Activated T-cell treated with anti-CD3 and anti-CD28 coated beads, Interleukin-2, amount 50 U/mL, for 1 hour (primary cell): Measurements from ENCODE around the gene SPRR2B.
"Not testable (repeated sequence)": the region's sequence is repeated elsewhere in the genome, so short reads cannot be mapped to it uniquely, and the experiment has no call there.

Experiments
- DNase-seq: peaks from one replicate; pipeline ENCODE4 v3.0.0-alpha.2; 2020

Gene SPRR2B

DNA sequence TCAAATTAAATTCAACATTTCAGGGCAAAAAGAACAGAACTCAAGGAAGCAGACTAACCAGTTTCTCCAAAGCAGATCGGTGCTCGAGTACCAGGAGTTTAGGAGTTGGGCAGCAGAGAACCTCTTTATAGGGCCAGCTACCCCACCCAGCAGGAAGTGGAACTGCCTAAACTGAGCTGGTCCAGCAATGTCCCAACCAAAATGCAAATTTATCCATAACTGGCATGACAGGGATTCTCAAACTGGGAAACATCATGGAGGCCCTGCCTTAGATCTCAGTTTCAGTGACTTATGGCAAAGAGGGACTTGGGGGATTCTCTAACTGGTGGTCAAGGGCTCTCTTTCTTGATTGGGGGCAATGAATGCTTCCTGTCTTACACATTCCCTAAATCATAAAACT, at the start of gene SPRR2B:
Gene SPRR2B (minus strand): TSS at position 101 of the 400 bp plus-strand sequence. CDS start 772 bp downstream, outside the sequence.
- no peak for DNase-seq

DNA sequence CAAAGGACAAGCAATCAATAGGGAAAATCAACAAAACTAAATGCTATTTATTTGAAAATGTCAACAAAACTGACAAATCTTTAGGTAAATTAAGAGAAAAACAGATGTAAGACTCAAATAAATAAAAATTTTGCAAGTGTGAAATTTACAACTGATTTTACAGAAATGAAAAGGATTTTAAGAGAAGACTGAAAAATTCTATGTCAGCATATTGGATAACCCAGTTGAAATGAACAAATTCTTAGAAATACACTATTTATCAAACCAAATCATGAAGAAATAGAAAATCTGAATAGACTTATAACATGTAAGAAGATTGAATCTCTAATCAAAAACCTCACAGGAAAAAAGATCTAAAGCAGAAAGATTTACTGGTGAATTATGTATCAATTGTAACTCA, 49.5 kb upstream of the SPRR2B start:
- DNase-seq, result no peak

DNA sequence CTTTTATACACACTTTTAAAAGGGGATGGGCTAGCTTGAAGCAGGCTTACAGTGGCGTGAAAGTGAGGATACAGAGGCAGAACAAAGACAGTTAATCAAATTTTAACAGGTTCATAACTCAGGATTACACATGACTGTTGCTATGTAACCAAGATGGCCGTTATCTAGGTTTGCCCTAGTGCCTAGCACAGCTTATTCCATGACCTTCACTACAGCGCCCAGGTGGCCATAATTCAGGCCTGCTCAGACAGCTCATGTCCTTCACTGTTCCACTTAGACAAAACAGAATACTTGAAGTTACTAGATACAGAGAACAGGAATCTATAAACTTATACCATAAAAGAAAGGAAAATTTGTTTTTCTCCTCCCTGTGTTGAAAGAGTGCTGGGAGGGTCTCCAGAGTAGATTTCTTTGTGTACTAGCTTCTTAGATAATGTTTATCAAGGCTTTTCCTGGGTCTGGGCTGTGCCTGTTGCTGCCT, 48.1 kb upstream of the SPRR2B start:
- no peak for DNase-seq

DNA sequence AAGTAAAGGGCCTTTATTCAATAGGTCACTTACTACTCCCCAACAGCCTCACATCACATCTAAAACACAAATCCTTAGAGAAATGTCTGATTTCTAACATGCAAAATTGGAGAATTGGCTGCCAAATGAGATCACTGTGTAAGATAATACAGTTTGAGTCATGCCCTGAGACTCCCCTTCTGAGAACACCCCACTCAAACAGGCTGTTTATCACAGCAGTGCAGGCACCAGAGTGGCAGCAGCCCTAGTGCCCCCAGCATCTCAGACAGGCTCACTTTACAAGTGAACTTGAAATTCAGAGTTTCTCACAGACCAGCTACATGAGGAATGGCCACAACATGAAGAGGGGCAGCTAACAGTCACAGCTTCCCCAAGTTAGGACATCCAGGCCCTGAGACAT, 43.9 kb upstream of the SPRR2B start:
- DNase-seq, result not testable (repeated sequence)

DNA sequence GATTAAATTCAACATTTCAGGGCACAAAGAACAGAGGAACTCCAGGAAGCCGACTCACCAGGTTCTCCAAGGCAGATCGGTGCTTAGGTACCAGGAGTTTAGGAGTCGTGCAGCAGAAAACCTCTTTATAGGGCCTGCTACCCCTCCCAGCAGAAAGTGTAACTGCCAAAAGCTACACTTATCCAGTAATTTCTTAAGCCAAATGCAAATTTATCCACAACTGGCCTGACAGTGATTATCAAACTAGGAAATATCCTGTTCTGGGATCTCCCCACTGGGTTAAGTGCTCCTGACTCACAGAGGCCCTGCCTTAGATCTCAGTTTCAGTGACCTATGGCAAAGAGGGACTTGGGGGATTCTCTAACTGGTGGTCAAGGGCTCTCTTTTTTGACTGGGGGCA, 42.0 kb upstream of the SPRR2B start, which contains the start of gene SPRR2F:
Gene SPRR2F (minus strand): TSS at position 101 of the 400 bp plus-strand sequence. CDS start 783 bp downstream, outside the sequence.
- DNase-seq, result no peak

GRCh38 chr1:153112454-153112853, 41.0 kb upstream of the SPRR2B start:
- DNase-seq, result not testable (repeated sequence)

DNA sequence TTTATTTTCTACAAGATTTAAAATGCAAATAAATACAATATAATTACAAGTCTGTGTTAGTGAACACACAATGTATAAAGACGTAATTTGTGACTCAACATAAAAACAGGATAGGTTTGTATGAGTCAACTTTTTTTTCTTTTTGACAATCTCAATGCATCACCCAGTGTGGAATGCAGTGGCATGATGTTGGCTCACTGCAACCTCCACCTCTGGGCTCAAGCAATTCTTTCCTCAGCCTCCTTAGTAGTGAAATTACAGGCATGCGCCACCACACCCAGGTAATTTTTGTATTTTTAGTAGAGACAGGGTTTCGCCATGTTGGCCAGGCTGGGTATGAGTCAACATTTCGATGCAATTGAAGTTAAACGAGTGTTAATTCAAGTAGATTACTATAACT, 28.8 kb upstream of the SPRR2B start:
- no peak for DNase-seq

DNA sequence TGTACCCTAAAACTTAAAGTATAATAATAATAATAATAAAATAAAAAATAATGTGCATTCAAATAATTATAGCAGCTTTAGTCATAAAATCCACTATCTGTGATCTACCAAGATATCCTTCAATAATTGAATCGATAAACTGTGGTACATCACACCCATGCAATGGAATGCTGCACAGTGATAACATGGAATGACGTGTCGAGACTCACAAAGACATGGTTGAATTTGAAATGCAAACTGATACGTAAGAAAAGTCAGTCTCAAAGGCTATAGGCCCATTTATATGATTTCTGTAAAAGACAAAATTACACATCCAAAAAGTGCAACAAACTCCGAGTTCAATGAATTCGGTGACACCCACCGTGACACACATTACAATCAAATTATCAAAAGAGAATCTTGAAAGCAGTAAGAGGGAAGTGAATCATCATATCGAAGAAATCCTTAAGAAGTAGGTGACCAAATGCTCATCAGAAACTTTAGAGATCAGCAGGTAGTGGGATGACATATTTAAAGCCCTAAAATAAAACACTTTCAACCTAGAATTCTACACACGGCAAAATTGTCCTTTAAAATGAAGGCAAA, 28.1 kb upstream of the SPRR2B start:
- DNase-seq, result no peak

GRCh38 chr1:153095764-153096163, 24.4 kb upstream of the SPRR2B start:
- no peak for DNase-seq

DNA sequence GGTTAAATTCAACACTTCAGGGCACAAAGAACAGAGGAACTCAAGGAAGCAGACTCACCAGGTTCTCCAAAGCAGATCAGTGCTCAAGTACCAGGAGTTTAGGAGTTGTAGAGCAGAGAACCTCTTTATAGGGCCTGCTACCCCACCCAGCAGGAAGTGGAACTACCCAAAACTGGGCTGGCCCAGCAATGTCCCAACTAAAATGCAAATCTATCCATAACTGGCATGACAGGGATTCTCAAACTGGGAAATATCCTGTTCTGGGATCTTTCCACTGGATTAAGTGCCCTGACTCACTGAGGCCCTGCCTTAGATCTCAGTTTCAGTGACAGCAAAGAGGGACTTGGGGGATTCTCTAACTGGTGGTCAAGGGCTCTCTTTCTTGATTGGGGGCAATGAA, 23.0 kb upstream of the SPRR2B start, which contains the start of gene SPRR2E:
Gene SPRR2E (minus strand): TSS at position 101 of the 400 bp plus-strand sequence. CDS start 775 bp downstream, outside the sequence.
- DNase-seq, result no peak

DNA sequence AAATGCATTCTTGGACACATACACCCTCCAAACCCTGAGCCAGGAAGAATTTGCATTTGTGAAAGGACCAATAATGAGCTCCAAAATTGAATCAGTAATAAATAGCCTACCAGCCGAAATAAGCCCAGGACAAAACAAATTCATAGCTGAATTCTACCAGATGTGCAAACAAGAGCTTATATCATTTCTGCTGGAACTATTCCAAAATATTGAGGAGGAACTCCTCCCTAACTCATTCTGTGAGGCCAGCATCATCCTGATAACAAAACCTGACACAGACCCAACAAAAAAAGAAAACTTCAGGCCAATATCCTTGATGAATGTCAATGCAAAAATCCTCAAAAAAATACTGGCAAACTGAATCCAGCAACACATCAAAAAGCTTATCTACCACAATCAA, 16.2 kb upstream of the SPRR2B start:
- no peak for DNase-seq

- no peak for DNase-seq
Observed at GRCh38 chr1:153081736-153082135, 10.3 kb upstream of the SPRR2B start.

GRCh38 chr1:153072806-153073726, 1.7 kb upstream of the SPRR2B start:
- DNase-seq, result no peak

DNA sequence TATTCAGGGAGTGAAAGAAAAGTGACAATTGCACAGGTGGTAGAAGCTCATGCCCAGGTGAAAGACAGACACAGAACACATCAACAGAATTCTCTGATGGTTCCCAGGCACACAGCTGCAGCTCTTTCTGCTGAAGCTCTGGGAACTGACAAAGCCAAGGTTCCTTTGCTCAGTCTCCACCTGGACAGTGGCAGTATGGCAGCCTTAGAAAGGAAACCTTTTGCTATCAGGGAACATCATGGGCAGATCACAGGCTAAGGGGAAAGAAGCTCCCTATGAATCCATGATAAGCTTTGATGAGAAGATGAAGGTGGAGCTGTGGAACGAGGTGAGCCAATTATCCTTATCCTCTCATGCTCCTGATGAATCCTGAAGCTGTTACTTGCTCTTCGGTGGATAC, 1.2 kb downstream of the SPRR2B start:
- DNase-seq, result no peak

DNA sequence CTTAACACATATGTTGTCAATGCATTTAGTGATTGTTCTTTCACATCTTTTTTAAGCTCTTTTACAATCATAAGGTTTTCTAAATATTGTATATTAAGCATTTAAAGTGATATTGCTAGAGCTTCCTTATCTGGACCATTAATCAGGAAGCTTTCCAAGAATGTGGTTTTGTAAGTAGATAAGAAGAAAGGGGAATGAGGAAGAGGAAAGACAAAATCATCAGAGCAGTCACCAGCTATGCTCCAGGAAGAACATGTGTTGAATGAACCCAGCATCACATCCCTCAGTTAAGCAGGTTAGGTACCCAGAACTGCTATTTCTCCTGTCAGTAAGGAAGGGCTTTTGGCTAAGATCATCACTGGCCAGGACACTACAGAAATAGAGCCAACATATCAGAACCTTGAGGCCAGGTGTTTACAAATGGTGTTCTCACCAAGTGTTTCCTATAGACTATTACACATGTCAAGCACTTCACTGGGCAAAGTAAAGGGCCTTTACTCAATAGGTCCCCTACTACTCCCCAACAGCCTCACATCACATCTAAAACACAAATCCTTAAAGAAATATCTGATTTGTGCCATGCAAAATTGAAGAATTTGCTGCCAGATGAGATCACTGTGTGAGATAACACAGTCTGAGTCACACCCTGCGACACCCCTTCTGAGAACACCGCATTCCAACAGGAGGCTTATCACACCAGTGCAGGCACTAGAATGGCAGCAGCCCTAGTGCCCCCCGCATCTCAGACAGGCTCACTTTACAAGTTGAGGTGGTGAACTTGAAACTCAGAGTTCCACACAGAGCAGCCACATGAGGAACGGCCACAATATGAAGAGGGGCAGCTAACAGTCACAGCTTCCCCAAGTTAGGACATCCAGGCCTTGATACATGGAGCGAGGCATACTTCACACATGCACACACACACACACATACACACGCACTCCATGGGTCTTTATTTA, 12.3 kb downstream of the SPRR2B start:
- DNase-seq, result no peak

- no peak for DNase-seq
Observed at GRCh38 chr1:153058154-153058553, 13.3 kb downstream of the SPRR2B start.

- DNase-seq, result no peak
Observed at GRCh38 chr1:153057375-153057774, 14.0 kb downstream of the SPRR2B start, which contains the start of gene SPRR2A. Gene SPRR2A (minus strand): TSS chr1:153057512. CDS start chr1:153056735, 777 bp downstream.

DNA sequence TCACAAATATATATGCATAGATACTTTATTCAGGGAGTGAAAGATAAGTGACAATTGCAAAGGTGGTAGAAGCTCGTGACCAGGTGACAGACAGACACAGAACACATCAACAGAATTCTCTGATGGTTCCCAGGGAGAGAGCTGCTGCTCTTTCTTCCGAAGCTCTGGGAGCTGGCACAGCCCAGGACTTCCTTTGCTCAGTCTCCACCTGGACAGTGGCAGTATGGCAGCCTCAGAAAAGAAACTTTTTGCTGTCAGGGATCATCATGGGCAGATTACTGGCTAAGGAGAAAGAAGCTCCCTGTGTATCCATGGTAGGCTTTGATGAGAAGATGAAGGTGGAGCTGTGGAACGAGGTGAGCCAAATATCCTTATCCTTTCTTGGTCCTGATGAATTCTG, 15.3 kb downstream of the SPRR2B start:
- DNase-seq, result not testable (repeated sequence)

DNA sequence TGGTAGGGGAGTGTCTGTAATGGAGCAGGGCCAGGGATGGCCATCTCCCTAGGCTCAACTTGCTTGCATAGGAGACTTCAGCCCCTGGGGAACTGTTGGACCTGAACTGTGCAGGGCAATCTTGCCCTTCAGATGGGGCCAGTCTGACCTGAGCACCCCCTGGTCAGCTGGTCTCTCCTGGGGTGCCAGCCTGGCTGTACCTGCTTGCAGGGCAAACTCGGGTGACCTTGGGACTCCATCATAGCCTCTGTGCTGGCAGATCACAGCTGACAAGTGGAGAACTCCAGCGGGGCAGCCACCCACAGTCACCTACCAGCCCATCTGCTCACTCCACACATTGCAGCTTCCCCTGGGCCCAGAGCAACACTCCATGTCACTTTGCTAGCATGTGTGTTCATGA, 22.2 kb downstream of the SPRR2B start:
- DNase-seq, result no peak

- no peak for DNase-seq
Observed at GRCh38 chr1:153040950-153041631, 30.3 kb downstream of the SPRR2B start, which contains the start of gene SPRR2D. Gene SPRR2D (minus strand): TSS chr1:153041120. CDS start chr1:153040346, 774 bp downstream.

GRCh38 chr1:153035211-153035610, 36.2 kb downstream of the SPRR2B start:
- no peak for DNase-seq
